Fibroblast of mammary gland (primary cell): ENCODE results near the gene GRB10.
A peak's percentile ranks its signal among the peaks of the same experiment; 100 is the strongest.

Experiments used
- DNase-seq: peaks from one replicate; pipeline ENCODE4 v3.0.0-alpha.2; 2010; ENCODE audit warnings: low read depth
- H3K4me3 ChIP-seq: 2 replicates; pipeline ENCODE4 v1.5.1; 2011; ENCODE audit warnings: low read depth, mild to moderate bottlenecking, low read length, moderate library complexity; ENCODE audit not compliant: control insufficient read depth
- TF ChIP-seq, protein P1 (sequence below): conservative IDR thresholded peaks from 2 replicates; pipeline ENCODE4 v1.5.1; 2011; ENCODE audit warnings: low read depth, low read length, inconsistent platforms; ENCODE audit not compliant: control insufficient read depth, insufficient read depth

GRB10 gene

DNA sequence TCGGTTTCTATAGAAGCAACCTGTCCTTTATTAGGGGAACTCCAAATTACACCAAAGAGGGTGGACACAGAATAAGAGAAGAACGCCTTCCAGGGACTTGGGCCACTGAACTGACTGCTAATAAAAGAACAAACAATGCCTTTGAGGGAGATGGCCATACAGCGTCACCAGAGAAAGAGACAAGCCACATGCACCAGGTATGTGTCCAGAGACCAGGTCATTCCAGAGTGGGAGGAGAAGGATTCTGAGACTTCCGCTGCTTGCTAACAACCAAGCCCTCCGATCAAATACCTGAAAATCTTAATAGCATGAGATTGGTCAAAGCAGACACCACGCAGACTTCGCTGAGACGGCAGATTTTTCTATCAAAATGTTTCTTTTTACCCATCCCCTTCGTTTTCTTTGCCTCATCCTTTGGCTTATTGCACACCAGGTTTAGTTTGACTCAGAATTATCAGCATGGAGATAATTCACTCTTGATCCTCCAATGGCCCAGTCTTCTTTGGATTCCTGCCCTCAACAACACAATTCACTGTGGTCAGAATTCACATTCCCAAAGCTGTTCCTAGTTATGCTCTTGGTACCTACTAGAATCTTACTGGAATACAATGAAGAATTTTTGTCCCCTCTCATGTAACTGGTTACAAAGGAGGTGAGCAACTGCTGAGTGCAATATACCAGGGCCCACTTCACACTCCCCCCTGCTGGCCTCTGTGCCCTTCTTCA is 130.1 kb downstream of the GRB10 start:
- DNase-seq: peak; percentile 57

DNA sequence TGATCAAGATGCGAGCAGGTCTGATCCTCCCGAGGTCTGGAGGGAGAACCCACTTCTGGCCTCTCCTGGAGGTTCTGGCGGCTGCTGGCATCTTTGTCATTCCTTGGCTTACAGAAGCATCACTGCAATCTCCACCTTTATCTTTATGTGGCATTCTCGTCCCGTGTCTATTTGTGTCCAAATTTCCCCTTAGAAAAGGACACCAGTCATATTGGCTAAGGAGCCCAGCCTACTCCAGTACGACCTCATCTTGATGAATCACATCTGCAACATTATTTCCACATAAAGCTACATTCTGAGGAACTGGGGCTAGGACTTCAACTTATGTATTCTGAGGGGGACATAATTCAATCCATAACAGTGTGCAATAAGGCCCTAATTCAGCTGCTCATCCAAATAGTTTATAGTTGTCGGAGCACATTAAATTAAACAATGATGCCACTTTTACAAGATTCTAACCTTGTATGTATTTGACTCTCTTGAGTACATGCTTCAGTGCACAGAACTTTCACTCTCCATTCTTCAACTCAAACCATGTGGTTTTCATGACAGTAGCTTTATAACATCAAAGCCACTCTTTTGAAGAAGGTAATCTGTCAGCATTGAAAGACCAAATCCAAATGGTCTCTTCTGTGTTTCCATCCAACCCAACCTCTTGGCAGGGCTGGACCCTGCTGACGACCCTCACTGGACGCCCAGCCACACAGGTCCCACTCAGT is 131.3 kb downstream of the GRB10 start:
- peak; percentile 34 for DNase-seq
- TF ChIP-seq, protein P1, sequence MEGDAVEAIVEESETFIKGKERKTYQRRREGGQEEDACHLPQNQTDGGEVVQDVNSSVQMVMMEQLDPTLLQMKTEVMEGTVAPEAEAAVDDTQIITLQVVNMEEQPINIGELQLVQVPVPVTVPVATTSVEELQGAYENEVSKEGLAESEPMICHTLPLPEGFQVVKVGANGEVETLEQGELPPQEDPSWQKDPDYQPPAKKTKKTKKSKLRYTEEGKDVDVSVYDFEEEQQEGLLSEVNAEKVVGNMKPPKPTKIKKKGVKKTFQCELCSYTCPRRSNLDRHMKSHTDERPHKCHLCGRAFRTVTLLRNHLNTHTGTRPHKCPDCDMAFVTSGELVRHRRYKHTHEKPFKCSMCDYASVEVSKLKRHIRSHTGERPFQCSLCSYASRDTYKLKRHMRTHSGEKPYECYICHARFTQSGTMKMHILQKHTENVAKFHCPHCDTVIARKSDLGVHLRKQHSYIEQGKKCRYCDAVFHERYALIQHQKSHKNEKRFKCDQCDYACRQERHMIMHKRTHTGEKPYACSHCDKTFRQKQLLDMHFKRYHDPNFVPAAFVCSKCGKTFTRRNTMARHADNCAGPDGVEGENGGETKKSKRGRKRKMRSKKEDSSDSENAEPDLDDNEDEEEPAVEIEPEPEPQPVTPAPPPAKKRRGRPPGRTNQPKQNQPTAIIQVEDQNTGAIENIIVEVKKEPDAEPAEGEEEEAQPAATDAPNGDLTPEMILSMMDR: no peak
- H3K4me3 ChIP-seq: no peak overlapping the region

More for the DNA sequence above, 130.1 kb downstream of the GRB10 start:
- TF ChIP-seq, protein P1: no peak
- no peak overlapping the region for H3K4me3 ChIP-seq

DNA sequence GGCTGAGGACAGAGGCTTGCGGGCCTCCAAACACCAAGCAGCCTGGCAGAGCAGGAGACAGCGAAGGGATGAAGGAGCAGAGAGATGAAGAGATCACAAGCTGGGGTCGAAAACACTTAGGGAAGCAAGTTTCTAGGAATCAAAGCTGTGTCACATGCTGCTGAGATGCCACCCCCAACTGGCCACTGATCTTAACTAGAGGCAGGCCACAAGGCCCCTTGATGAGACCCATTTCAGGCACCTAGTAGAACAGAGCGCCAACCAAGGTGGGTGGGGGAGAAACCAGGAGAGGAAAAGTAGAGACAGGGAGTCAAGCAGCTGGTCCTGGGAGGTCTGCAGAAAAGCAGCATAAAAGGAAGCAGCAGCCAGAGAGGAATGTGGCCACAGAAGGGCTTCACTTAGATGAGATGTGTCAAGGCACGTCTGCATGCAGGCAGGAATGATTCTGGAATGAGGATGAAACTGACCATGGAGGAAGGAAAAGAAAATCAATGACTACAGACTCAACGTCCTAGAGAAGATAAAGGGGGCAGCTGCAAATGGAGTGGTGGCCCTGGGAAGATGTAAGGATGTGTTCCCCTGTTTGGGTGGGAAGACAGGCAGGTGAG is 132.5 kb downstream of the GRB10 start:
- TF ChIP-seq, protein P1: no peak
- no peak for DNase-seq
- H3K4me3 ChIP-seq: no peak overlapping the region

DNA sequence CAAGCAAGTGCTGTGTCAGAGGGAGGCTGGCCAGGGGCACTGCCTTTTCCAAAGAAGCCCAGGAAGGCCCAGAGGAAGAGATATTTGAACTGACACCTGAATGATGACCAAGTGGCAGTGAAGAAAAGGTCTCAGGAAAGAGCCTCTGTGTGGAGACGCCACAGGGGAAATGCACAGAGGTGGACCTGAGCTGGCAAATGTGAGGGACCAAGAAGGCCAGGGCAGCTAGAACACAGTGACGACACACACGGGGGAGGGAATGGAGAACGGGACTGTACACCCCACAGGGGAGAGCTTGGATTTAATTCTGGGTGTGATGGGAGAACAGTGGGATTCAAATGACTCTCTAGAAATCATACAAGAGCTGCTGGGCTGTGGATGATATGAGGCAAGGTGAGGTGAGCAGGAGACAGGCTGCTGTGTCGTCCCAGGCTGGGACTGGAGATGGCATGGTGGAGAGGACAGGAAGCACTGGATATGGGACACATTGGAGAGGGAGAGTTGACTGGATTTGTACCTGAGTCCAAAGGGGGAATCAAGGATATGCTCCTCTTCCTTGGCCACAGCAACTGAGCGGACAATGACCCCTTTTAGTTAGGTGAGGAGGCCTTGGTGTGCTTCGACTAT is 133.3 kb downstream of the GRB10 start:
- DNase-seq: no peak
- TF ChIP-seq, protein P1: no peak
- H3K4me3 ChIP-seq: no peak overlapping the region

DNA sequence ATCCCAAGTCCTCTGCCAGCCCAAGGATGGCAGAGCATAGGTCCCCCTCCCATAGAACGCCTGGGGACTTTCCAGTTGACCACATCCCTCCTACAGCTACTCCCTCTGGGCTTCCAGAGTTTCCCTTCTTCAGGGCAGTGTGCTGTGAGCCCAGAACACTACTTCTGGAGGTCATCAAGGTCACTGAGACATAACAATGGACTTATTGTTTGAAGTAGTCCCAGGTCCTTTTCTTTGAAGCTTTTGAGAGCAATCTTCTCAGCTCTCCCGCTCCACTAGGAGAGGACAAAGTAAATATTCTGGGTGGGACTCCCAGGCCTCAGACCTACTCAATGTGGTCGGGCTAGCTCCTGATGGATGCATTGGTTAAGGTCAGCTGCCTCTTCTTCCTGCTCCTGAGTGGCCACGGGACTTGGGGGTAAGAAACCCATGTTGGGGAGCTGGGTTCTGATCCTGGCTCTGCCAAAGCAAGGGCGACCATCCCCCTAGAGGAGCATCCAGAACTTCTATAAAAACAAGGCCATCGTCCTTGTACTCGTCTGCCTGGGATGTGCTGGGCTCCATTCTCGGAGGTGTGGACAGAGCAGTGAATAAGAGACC is 134.0 kb downstream of the GRB10 start:
- no peak for DNase-seq
- TF ChIP-seq, protein P1: no peak
- no peak overlapping the region for H3K4me3 ChIP-seq

DNA sequence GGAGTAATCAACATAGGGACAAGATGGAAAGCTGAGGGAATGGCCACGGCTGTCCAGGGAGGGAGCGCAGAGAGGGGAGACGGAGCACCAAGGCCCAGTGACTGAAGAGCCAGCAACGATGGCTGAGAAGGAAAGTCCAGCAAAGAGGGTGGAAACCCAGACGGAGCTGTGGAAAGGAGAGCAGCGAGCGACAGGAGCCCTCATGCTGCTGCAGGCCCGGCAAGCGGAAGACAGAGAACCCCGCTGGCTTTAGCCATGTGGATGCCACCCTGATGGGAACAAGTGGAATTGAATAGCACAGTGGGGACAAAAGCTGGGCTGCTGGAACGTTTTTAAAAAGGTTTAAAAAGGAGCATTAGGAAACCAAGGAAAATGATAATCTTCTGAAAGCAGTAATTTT is 134.6 kb downstream of the GRB10 start:
- no peak for DNase-seq
- TF ChIP-seq, protein P1: no peak
- no peak overlapping the region for H3K4me3 ChIP-seq
